Liver (tissue), 3 donors: ENCODE results near the gene RTP4.

Experiments
- EGR1 ChIP-seq, 2 donors: IDR thresholded peaks; 2 replicates each; pipeline ENCODE4 v1.6.1; 2016 to 2018; ENCODE audit warnings: antibody characterized with exemption in 2 of 2, low read depth in 2 of 2
- GABPA ChIP-seq, 2 donors: IDR thresholded peaks in 1 of 2; conservative IDR thresholded peaks in 1 of 2; 2 replicates each; pipeline ENCODE4 v1.6.1; 2016; ENCODE audit warnings: antibody characterized with exemption in 2 of 2, mild to moderate bottlenecking in 1 of 2, moderate library complexity in 1 of 2
- HNF4A ChIP-seq, 2 donors: conservative IDR thresholded peaks; 2 replicates each; pipeline ENCODE4 v1.6.1; 2016; ENCODE audit warnings: antibody characterized with exemption in 2 of 2, mild to moderate bottlenecking in 2 of 2
- JUND ChIP-seq, 2 donors: IDR thresholded peaks; 2 replicates each; pipeline ENCODE4 v1.6.1; 2016; ENCODE audit warnings: antibody characterized with exemption in 2 of 2
- NR2F2 ChIP-seq: IDR thresholded peaks from 2 replicates; pipeline ENCODE4 v1.6.1; 2016; ENCODE audit warnings: antibody characterized with exemption
- SP1 ChIP-seq: IDR thresholded peaks from 2 replicates; pipeline ENCODE4 v1.6.1; 2018; ENCODE audit warnings: antibody characterized with exemption, mild to moderate bottlenecking
- TAF1 ChIP-seq: conservative IDR thresholded peaks from 2 replicates; pipeline ENCODE4 v1.6.1; 2016; ENCODE audit warnings: antibody characterized with exemption, mild to moderate bottlenecking
- YY1 ChIP-seq: IDR thresholded peaks from 2 replicates; pipeline ENCODE4 v1.6.1; 2016; ENCODE audit warnings: antibody characterized with exemption, mild to moderate bottlenecking
- TF ChIP-seq, protein P1 (sequence below): IDR thresholded peaks from 2 replicates; pipeline ENCODE4 v1.6.1; 2016; ENCODE audit warnings: antibody characterized with exemption
- TF ChIP-seq, protein P2 (sequence below): fragments of 150-350 bp; IDR thresholded peaks from 2 replicates; pipeline ENCODE4 v1.5.1; 2017; ENCODE audit warnings: improper control_type of control experiment, low read depth, low read length; ENCODE audit not compliant: missing input control
- TF ChIP-seq, protein P3 (sequence below): IDR thresholded peaks from 2 replicates; pipeline ENCODE4 v1.6.1; 2016; ENCODE audit warnings: antibody characterized with exemption, mild to moderate bottlenecking
- donor health status: healthy.
- donor health status: healthy.

DNA sequence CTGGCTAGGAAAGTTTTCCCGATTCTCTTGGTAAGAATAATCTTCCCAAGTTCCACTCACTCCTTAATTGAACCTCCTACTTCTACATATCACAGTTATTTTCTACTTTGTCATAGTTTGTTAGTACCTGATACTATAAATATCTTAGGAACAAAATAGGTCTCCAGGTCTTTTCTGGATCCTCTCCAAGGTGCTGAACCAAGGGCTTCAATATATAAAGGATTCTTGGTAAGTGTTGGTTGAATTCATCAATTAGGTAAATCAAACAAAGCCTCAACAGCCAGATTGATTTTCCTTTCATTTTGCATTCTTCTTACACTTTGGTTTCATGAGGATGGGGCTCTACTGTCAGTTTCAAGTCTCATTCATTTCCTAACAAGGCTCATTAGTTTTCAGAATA is 27.6 kb upstream of the RTP4 start:
- TF ChIP-seq, protein P1, sequence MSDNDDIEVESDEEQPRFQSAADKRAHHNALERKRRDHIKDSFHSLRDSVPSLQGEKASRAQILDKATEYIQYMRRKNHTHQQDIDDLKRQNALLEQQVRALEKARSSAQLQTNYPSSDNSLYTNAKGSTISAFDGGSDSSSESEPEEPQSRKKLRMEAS, result no peak
- TF ChIP-seq, protein P2, sequence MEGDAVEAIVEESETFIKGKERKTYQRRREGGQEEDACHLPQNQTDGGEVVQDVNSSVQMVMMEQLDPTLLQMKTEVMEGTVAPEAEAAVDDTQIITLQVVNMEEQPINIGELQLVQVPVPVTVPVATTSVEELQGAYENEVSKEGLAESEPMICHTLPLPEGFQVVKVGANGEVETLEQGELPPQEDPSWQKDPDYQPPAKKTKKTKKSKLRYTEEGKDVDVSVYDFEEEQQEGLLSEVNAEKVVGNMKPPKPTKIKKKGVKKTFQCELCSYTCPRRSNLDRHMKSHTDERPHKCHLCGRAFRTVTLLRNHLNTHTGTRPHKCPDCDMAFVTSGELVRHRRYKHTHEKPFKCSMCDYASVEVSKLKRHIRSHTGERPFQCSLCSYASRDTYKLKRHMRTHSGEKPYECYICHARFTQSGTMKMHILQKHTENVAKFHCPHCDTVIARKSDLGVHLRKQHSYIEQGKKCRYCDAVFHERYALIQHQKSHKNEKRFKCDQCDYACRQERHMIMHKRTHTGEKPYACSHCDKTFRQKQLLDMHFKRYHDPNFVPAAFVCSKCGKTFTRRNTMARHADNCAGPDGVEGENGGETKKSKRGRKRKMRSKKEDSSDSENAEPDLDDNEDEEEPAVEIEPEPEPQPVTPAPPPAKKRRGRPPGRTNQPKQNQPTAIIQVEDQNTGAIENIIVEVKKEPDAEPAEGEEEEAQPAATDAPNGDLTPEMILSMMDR, result no peak
- TF ChIP-seq YY1 (no peak), JUND (IDR thresholded peaks at IDR 0.05) (no peak), EGR1 (IDR thresholded peaks at IDR 0.05; ENCODE audit: low read depth in 2 of 2) (no peak), TAF1 (no peak), NR2F2 (no peak), SP1 (no peak), GABPA (IDR thresholded peaks at IDR 0.05 in 1 of 2, conservative IDR thresholded peaks at IDR 0.05 in 1 of 2) (no peak), HNF4A (conservative IDR thresholded peaks at IDR 0.05) (no peak)
- TF ChIP-seq, protein P3, sequence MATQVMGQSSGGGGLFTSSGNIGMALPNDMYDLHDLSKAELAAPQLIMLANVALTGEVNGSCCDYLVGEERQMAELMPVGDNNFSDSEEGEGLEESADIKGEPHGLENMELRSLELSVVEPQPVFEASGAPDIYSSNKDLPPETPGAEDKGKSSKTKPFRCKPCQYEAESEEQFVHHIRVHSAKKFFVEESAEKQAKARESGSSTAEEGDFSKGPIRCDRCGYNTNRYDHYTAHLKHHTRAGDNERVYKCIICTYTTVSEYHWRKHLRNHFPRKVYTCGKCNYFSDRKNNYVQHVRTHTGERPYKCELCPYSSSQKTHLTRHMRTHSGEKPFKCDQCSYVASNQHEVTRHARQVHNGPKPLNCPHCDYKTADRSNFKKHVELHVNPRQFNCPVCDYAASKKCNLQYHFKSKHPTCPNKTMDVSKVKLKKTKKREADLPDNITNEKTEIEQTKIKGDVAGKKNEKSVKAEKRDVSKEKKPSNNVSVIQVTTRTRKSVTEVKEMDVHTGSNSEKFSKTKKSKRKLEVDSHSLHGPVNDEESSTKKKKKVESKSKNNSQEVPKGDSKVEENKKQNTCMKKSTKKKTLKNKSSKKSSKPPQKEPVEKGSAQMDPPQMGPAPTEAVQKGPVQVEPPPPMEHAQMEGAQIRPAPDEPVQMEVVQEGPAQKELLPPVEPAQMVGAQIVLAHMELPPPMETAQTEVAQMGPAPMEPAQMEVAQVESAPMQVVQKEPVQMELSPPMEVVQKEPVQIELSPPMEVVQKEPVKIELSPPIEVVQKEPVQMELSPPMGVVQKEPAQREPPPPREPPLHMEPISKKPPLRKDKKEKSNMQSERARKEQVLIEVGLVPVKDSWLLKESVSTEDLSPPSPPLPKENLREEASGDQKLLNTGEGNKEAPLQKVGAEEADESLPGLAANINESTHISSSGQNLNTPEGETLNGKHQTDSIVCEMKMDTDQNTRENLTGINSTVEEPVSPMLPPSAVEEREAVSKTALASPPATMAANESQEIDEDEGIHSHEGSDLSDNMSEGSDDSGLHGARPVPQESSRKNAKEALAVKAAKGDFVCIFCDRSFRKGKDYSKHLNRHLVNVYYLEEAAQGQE, result no peak
